ENCODE data around the gene LIPC.

The LIPC gene

DNA sequence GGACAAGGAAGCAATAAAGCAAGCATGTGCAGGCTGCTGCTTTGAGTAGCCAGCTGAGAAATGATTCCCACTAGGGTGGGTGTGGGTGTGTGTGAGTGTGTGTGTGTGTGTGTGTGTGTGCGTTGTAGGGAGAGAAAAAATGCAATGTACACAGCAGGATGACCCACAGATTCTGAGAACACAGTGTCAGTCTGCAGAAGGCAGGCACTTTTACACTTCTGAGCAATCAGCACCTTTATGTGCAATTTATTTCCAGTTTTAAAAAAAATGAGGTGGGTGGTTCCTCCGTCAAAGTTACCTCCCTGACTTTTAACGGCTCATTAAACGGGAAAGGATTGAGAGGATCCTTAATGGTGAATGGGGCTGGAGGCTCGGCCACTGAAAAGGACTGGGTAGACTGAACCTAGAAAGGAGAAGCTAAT lies 38.5 kb upstream of the LIPC start:
- no peak overlapping the region for H2AFZ ChIP-seq (ENCODE audit: low read depth)
- no peaks in the 10 kb centered on the region for H4K20me1 ChIP-seq (ENCODE audit: insufficient read depth)
- H3K27ac ChIP-seq: no peak overlapping the region
- no peaks in the 10 kb centered on the region for H3K27me3 ChIP-seq (ENCODE audit: insufficient read depth, low read depth)
- no peak overlapping the region for H3K4me2 ChIP-seq
- TF ChIP-seq, protein P1, sequence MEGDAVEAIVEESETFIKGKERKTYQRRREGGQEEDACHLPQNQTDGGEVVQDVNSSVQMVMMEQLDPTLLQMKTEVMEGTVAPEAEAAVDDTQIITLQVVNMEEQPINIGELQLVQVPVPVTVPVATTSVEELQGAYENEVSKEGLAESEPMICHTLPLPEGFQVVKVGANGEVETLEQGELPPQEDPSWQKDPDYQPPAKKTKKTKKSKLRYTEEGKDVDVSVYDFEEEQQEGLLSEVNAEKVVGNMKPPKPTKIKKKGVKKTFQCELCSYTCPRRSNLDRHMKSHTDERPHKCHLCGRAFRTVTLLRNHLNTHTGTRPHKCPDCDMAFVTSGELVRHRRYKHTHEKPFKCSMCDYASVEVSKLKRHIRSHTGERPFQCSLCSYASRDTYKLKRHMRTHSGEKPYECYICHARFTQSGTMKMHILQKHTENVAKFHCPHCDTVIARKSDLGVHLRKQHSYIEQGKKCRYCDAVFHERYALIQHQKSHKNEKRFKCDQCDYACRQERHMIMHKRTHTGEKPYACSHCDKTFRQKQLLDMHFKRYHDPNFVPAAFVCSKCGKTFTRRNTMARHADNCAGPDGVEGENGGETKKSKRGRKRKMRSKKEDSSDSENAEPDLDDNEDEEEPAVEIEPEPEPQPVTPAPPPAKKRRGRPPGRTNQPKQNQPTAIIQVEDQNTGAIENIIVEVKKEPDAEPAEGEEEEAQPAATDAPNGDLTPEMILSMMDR (conservative IDR thresholded peaks at IDR 0.05; ENCODE audit: low read depth, low read length): no peak
- no peak overlapping the region for H3K9ac ChIP-seq
- H3K36me3 ChIP-seq (ENCODE audit: insufficient read depth): no peaks in the 10 kb centered on the region
- no peak overlapping the region for H3K4me3 ChIP-seq (IDR thresholded peaks at IDR 0.05; ENCODE audit: insufficient read depth, low read depth, low read length)
- H3K4me1 ChIP-seq (ENCODE audit: low read depth, poor library complexity, severe bottlenecking): no peaks in the 10 kb centered on the region
- H3K79me2 ChIP-seq (ENCODE audit: insufficient read depth, low read depth): no peaks in the 10 kb centered on the region

DNA sequence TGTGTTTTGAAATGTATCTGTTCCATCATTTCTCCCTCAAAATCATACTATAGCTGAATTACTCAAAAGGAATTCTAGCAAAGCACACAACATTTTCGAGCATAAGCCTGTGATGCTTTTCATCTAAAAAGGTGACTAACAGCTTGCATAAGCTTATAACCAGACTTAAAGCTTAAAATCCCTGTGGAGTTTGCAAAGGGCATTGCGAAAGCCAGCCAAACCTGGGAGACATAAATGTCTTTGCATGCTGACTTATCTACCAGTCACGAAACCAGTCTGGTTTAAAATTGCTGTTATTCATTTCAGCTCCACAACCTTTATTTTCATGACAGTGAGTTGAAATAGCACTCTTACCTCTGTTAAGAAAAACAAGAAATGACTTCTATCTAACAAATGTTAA lies 35.6 kb upstream of the LIPC start:
- Histone ChIP-seq H3K4me2 (no peak overlapping the region), H3K9ac (no peak overlapping the region)
- TF ChIP-seq, protein P1 (conservative IDR thresholded peaks at IDR 0.05; ENCODE audit: low read depth, low read length): no peak

DNA sequence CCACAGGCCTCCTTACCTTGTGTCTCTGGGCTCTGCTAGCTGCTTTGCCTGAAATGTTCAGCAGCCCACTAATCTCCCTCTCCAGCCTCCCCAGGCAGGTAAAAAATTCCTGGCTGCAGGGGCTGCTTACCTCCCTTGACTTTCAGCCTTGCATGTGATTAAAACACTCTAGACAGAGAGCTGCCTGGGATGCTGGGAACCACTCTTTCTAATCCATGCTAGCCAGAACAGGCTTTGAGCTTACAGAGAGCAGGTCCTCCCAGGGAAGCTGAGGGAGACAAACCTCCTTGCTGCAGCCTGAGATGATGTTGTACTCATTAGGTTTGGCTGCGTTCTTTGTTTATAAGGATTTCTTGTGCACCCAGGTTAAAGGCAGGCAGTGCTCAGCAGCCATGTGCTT lies 33.7 kb upstream of the LIPC start:
- Histone ChIP-seq H3K4me3 (IDR thresholded peaks at IDR 0.05; ENCODE audit: insufficient read depth, low read depth, low read length) (no peak overlapping the region), H3K9ac (no peak overlapping the region), H3K4me1 (ENCODE audit: low read depth, poor library complexity, severe bottlenecking) (no peaks in the 10 kb centered on the region), H3K4me2 (no peak overlapping the region), H2AFZ (ENCODE audit: low read depth) (no peak overlapping the region), H3K27me3 (ENCODE audit: insufficient read depth, low read depth) (no peaks in the 10 kb centered on the region), H4K20me1 (ENCODE audit: insufficient read depth) (no peaks in the 10 kb centered on the region), H3K27ac (no peak overlapping the region), H3K79me2 (ENCODE audit: insufficient read depth, low read depth) (no peaks in the 10 kb centered on the region), H3K36me3 (ENCODE audit: insufficient read depth) (no peaks in the 10 kb centered on the region)
- TF ChIP-seq, protein P1 (conservative IDR thresholded peaks at IDR 0.05; ENCODE audit: low read depth, low read length): no peak

More for the DNA sequence above, 35.6 kb upstream of the LIPC start:
- no peaks in the 10 kb centered on the region for H3K36me3 ChIP-seq (ENCODE audit: insufficient read depth)
- H4K20me1 ChIP-seq (ENCODE audit: insufficient read depth): no peaks in the 10 kb centered on the region
- no peak overlapping the region for H3K27ac ChIP-seq
- no peak overlapping the region for H2AFZ ChIP-seq (ENCODE audit: low read depth)
- no peaks in the 10 kb centered on the region for H3K79me2 ChIP-seq (ENCODE audit: insufficient read depth, low read depth)
- H3K4me3 ChIP-seq (IDR thresholded peaks at IDR 0.05; ENCODE audit: insufficient read depth, low read depth, low read length): no peak overlapping the region
- H3K4me1 ChIP-seq (ENCODE audit: low read depth, poor library complexity, severe bottlenecking): no peaks in the 10 kb centered on the region
- H3K27me3 ChIP-seq (ENCODE audit: insufficient read depth, low read depth): no peaks in the 10 kb centered on the region

DNA sequence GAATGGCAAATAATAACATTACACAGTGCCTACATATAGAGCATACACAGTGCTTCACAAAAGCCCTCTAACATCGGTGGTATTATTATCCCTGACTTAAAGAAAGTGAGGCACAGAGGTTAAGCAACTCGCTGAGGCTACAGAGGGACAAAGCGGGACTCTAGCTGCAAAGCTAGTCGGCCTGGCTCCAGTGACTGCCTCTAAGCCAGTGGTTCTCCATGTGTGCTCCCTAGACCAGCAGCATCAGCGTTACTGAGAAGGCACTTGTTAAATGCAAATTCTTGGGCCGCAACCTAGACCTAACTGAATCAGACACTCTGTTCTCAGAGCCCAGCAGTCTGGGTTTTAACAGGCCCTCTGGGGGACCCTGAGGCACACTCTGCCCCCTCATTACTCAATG lies 33.1 kb upstream of the LIPC start:
- no peaks in the 10 kb centered on the region for H3K4me1 ChIP-seq (ENCODE audit: low read depth, poor library complexity, severe bottlenecking)
- TF ChIP-seq, protein P1 (conservative IDR thresholded peaks at IDR 0.05; ENCODE audit: low read depth, low read length): no peak
- no peaks in the 10 kb centered on the region for H3K79me2 ChIP-seq (ENCODE audit: insufficient read depth, low read depth)
- no peak overlapping the region for H3K4me2 ChIP-seq
- no peak overlapping the region for H3K27ac ChIP-seq
- no peak overlapping the region for H3K9ac ChIP-seq
- H3K4me3 ChIP-seq (IDR thresholded peaks at IDR 0.05; ENCODE audit: insufficient read depth, low read depth, low read length): no peak overlapping the region
- no peak overlapping the region for H2AFZ ChIP-seq (ENCODE audit: low read depth)
- no peaks in the 10 kb centered on the region for H4K20me1 ChIP-seq (ENCODE audit: insufficient read depth)
- H3K36me3 ChIP-seq (ENCODE audit: insufficient read depth): no peaks in the 10 kb centered on the region
- H3K27me3 ChIP-seq (ENCODE audit: insufficient read depth, low read depth): no peaks in the 10 kb centered on the region
